GM19238 (cell line): Measurements from ENCODE around the gene AXDND1.
"Not testable (repeated sequence)": the region's sequence is repeated elsewhere in the genome, so short reads cannot be mapped to it uniquely, and the experiment has no call there.

Source experiments
- DNase-seq: peaks from one replicate; pipeline ENCODE4 v3.0.0; 2011; ENCODE audit warnings: low spot score; ENCODE audit not compliant: insufficient read length

Gene AXDND1

DNA sequence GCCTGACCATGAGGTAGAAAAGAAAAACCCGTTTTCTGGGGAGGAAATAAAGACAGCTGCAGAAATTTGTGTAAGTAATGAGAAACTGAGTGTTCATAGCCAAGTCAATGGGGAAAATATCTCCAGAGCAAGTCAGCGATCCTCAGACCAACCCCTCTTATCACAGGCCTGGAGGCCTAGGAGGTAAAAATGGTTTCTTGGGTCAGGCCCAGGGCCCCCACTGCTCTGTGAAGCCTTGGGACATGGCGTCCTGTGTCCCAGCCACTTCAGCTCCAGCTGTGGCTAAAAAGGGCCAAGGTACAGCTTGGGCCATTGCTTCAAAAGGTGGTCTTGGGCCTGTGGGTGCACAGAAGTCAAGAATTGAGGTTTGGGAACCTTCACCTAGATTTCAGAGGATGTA lies 108.9 kb downstream of the AXDND1 start:
- DNase-seq: no peak

DNA sequence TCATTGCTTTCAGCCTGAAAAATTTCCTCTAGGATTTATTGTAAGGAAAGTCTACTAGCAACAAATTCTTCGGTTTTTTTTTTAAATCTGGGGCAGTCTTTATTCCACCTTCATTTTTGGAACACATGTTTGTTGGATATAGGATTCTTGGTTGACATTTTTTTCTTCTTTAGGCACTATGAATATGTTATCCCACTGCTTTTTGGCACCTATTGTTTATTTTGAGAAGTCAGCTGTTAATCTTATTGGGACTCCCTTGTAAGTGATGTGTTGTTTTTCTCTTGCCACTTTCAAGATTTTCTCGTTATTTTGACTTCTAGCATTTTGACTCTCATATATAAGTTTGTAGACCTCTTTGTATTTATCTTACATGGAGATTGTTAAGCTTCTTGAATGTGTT lies 110.7 kb downstream of the AXDND1 start:
- no peak for DNase-seq

DNA sequence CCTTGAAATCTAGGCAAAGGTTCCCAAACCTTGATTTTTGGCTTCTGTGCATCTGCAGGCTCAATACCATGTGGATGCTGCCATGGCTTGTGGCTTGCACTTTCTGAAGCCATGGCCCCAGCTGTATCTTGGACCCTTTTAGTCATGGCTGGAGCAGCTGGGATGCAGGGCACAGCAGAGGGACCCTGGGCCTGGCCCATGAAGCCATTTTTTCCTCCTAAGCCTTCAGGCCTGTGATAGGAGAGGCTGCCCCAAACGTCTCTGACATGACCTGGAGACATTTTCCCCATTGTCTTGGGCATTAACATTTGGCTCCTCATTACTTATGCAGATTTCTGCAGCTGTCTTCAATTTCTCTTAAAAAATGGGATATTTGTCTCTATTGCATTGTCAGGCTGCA lies 112.6 kb downstream of the AXDND1 start:
- no peak for DNase-seq

GRCh38 chr1:179490611-179491010 lies 124.8 kb downstream of the AXDND1 start:
- DNase-seq: no peak

GRCh38 chr1:179493323-179493722 lies 127.6 kb downstream of the AXDND1 start:
- no peak for DNase-seq

- DNase-seq: no peak
Observed at GRCh38 chr1:179506199-179506598, 140.4 kb downstream of the AXDND1 start.

DNA sequence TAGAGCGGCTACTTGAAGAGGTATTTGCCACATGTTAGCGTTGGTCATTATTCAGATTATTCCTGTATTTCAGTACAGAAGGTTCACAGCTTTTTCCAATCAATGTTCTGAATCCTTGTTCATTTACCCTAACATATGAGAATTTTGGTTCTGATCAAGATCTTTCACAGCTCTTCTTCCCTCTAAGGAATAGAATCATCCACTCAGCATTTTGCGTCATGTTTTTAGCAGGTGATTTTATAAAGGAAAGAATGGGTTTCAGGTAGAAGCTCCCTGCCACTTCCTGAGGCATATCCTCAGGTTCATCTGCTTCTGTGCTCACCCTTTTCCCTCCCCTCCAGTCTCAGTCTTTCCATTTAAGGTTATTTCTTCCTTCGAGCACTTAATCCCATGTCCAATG lies 143.6 kb downstream of the AXDND1 start:
- no peak for DNase-seq

DNA sequence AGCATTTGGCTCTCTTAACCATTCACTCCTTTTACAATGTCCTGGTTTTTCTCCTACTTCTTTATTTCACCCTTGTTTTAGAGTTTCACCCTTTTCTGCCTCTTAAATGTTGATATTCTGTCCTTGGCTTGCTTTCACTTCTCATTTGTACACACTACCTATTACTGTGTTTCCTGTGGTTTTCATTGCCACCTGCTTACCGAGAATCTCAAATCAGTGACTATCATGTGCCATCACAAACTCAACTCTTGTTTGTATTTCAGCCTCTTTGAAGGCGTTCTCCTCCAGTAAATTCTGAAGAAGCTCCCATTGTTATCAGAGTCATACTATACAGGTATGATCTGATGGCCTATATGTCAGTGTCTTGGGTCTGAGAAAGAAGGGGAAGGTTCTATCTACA lies 144.3 kb downstream of the AXDND1 start:
- DNase-seq: no peak

DNA sequence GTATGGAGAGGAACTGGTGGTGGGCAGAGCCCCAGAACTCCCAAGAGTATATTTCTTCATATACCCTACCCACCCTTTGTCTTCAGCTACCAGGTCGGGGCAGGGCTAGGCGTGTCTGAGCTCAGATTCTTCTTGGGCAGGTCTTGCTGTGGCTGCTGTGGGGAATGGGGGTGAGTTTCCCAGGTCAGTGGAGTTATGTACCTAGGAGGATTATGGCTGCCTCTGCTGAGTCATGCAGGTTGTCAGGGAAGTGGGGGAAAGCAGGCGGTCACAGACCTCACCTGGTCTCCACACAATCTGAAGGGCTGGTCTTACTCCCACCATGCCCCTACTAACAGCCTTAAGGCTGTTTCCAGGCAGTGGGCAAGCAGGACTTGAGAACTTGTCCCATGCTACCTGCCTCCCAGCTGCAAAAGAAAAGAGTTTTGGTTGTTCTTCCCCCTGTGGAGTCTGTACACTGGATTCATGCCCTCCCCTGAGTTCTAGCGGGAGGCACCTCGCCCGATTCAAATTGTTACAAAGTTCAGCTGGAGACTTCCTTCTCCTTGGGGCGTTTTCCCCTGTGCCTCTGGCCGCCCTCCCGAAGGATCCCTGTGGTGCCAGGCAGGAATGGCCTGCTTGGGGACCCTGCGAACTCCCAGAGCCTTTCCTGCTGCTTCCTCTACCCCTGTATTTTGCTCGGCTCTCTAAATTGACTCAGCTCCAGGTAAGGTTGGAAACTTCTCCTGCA lies 151.4 kb downstream of the AXDND1 start:
- no peak for DNase-seq

- not testable (repeated sequence) for DNase-seq
Observed at GRCh38 chr1:179518544-179518943, 152.8 kb downstream of the AXDND1 start.

DNA sequence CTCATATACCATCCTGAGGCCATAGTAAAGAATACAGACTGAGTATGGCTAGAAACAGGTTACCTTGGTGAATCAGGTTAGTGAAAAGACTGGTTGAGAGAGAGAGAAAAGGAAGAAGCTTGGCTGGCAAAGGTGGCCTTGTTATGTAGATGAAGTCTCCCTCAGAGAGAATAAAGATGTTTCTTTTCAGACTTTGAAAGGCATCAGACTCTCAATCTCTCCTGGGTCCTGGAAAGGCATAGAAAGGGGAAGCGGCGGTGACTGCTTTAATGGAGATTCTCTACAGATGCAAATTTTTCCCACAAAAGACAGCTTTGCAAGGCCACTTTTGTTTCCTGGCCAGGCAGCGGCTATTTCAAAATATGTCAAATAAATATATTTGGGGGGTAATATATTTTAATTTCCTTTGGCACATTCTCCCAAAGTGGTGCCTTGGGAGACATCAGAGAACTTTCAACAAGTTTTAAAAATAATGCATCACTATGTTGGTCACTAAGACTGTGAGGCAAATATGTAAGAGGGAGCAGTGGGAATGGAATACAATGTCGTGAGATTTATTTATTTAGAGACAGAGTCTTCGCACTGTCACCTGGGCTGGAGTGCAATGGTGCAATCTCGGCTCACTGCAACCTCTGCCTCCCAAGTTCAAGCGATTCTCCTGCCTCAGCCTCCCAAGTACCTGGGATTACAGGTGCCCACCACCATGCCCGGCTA lies 163.9 kb downstream of the AXDND1 start:
- DNase-seq: no peak

GRCh38 chr1:179530352-179530751 lies 164.6 kb downstream of the AXDND1 start:
- DNase-seq: no peak

DNA sequence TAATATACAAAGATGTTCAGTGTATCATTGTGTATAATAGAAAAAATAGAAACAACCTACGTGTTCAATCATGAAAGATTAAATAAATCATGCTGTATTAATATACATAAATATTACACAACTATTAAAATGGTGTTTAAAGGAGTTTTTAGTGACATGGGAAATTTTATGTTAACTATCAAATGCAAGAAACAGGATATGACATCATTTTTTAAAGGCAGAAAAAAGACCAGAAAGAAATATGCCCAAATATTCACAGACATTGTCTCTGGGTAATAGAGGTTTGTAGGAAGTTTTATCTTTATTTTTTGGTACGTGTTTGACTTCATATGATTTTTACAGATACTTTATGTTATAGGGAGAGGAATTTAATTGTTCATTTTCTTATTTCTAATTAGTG lies 176.0 kb downstream of the AXDND1 start:
- no peak for DNase-seq

- DNase-seq: no peak
Observed at GRCh38 chr1:179545321-179545720, 179.6 kb downstream of the AXDND1 start.

DNA sequence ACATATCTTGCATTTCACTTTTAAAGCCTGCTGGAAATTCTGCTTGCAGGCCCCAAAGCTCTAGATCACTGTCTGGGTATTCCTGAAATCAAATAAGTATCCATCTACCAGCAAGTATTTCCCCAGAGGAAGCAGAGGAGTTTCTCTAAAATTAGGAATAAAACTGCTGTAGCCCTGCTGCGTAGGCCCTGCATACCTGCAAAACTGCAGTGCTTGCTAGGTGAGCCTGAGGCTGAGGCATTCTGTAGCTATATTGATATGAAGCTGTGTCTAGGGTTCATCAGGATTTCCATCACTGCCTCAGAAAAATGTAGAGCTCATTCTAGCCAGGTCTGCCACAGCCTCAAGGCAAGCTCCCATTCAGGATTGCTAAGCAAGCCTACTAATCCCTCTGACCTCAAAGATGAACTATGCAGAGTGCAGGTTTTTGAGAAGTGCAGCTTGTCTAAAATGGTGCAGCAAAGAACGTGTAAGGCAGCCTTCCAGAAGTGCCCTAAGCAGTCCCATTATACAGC lies 181.3 kb downstream of the AXDND1 start:
- DNase-seq: no peak

- no peak for DNase-seq
Observed at GRCh38 chr1:179548666-179549367, 183.0 kb downstream of the AXDND1 start.

GRCh38 chr1:179549368-179549700 lies 183.6 kb downstream of the AXDND1 start:
- no peak for DNase-seq

GRCh38 chr1:179550746-179551682 lies 185.2 kb downstream of the AXDND1 start:
- DNase-seq: no peak

- no peak for DNase-seq
Observed at GRCh38 chr1:179554427-179554826, 188.7 kb downstream of the AXDND1 start.

- DNase-seq: no peak
Observed at GRCh38 chr1:179558078-179558477, 192.3 kb downstream of the AXDND1 start.
